ENCODE measurements around the gene USP43.
A peak's percentile ranks its signal among the peaks of the same experiment; 100 is the strongest.

DNA sequence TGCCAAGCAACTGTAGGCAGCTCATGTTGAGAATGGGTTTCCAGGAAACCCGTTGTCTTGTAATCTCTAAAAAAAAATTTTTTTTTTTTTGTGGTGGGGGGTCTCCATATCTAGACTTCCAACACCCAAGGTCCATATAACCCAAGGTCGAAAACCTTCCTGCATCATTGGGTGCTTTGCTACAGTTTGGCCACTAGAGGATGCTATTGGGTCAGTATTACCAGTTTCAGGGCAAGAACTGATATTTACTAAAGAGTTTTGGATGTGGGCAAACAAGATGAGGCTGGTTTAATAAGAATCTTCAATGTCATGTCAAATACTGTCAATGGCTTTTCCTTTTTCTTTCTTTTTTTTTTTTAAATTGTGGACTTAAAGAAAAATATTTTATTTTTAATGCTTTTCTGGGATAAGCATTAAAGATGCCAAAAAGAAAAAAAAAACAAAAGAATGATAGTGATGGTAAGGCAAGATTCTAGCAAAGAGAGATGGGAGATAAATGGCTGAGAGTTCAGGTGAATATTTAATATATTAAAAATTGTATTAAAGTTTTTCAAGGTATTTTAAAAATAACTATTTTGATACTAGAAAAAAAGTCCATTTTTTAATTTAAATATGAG, 83.8 kb downstream of the USP43 start:
- TF ChIP-seq, protein P1, sequence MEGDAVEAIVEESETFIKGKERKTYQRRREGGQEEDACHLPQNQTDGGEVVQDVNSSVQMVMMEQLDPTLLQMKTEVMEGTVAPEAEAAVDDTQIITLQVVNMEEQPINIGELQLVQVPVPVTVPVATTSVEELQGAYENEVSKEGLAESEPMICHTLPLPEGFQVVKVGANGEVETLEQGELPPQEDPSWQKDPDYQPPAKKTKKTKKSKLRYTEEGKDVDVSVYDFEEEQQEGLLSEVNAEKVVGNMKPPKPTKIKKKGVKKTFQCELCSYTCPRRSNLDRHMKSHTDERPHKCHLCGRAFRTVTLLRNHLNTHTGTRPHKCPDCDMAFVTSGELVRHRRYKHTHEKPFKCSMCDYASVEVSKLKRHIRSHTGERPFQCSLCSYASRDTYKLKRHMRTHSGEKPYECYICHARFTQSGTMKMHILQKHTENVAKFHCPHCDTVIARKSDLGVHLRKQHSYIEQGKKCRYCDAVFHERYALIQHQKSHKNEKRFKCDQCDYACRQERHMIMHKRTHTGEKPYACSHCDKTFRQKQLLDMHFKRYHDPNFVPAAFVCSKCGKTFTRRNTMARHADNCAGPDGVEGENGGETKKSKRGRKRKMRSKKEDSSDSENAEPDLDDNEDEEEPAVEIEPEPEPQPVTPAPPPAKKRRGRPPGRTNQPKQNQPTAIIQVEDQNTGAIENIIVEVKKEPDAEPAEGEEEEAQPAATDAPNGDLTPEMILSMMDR (IDR thresholded peaks at IDR 0.05; ENCODE audit: low read depth, low read length) = peak; percentile 77
- no peak for TF ChIP-seq EZH2phosphoT487 (IDR thresholded peaks at IDR 0.05; ENCODE audit: low read depth)

All from OCI-LY3 (cell line).